Hepatocyte (in vitro differentiated cells): Measurements from ENCODE around the gene STK32B. TPM values are rescaled to one million over a fixed set of nuclear protein-coding genes. Genes with fewer than 3 reads are reported as not detected.

Experiments used
- DNase-seq: peaks from one replicate; pipeline ENCODE4 v3.0.0-alpha.2; 2016; ENCODE audit warnings: low spot score
- H2AFZ ChIP-seq: fragments of 200-600 bp; sonication (generic); 2 replicates; pipeline ENCODE4 v1.6.0; 2016; ENCODE audit warnings: antibody characterized with exemption, mild to moderate bottlenecking
- H3K27ac ChIP-seq: fragments of 200-600 bp; sonication (generic); 2 replicates; pipeline ENCODE4 v1.5.1; 2016; ENCODE audit warnings: mild to moderate bottlenecking
- H3K27me3 ChIP-seq: fragments of 200-600 bp; sonication (generic); 2 replicates; pipeline ENCODE4 v1.6.1; 2016
- H3K36me3 ChIP-seq: fragments of 200-600 bp; sonication (generic); replicated peaks from 2 replicates; pipeline ENCODE4 v1.5.1; 2016; ENCODE audit warnings: low read depth; ENCODE audit not compliant: insufficient read depth
- H3K4me1 ChIP-seq: fragments of 200-600 bp; sonication (generic); 2 replicates; pipeline ENCODE4 v1.5.1; 2016; ENCODE audit warnings: mild to moderate bottlenecking, moderate library complexity; ENCODE audit not compliant: insufficient read depth
- H3K4me2 ChIP-seq: fragments of 200-600 bp; sonication (generic); 2 replicates; pipeline ENCODE4 v1.6.0; 2016
- H3K4me3 ChIP-seq: fragments of 200-600 bp; sonication (generic); 2 replicates; pipeline ENCODE4 v1.5.1; 2016; ENCODE audit warnings: mild to moderate bottlenecking
- H3K79me2 ChIP-seq: fragments of 200-600 bp; sonication (generic); 2 replicates; pipeline ENCODE4 v1.6.0; 2017; ENCODE audit warnings: mild to moderate bottlenecking
- H3K9me2 ChIP-seq: fragments of 200-600 bp; sonication (generic); replicated peaks from 2 replicates; pipeline ENCODE4 v1.6.0; 2017; ENCODE audit warnings: mild to moderate bottlenecking; ENCODE audit not compliant: insufficient read depth
- H3K9me3 ChIP-seq: fragments of 200-600 bp; sonication (generic); 2 replicates; pipeline ENCODE4 v1.5.1; 2016; ENCODE audit warnings: low read depth, mild to moderate bottlenecking
- H4K20me1 ChIP-seq: fragments of 200-600 bp; sonication (generic); 2 replicates; pipeline ENCODE4 v1.6.0; 2016; ENCODE audit warnings: mild to moderate bottlenecking; ENCODE audit not compliant: insufficient read depth, poor library complexity, severe bottlenecking
- CTCF ChIP-seq: fragments of 200-600 bp; sonication (generic); IDR thresholded peaks from 2 replicates; pipeline ENCODE4 v1.5.1; 2016; ENCODE audit warnings: antibody characterized with exemption, mild to moderate bottlenecking; ENCODE audit not compliant: poor library complexity
- EZH2 ChIP-seq: fragments of 200-600 bp; sonication (generic); IDR thresholded peaks from 2 replicates; pipeline ENCODE4 v1.6.1; 2016; ENCODE audit warnings: antibody characterized with exemption, mild to moderate bottlenecking, borderline replicate concordance
- EZH2phosphoT487 ChIP-seq: fragments of 200-600 bp; sonication (generic); IDR thresholded peaks from one replicate; pipeline ENCODE4 v1.6.1; 2018; ENCODE audit warnings: antibody characterized with exemption, mild to moderate bottlenecking, low read depth, moderate library complexity; ENCODE audit not compliant: unreplicated experiment, severe bottlenecking
- WGBS: methylation state at CpG from one replicate; pipeline ENCODE4 v1.1.6; 2016; ENCODE audit warnings: low lambda C conversion rate; ENCODE audit errors: missing lambda C conversion rate; 5-methylcytosine and 5-hydroxymethylcytosine counted together
- polyA plus RNA-seq: library from polyadenylated mRNA; unstranded; fragments of >200 nt; fragmentation: Nextera tagmentation; extraction: Ambion mirVana; gene quantifications from 2 replicates; pipeline ENCODE4 v1.2.1, GENCODE V29; 2016
- total RNA-seq: library from RNA; depleted of rRNA; stranded (reverse); fragments of >200 nt; gene quantifications from 2 replicates; pipeline ENCODE4 v1.2.3, GENCODE V29; 2014

Gene STK32B
- total and polyA plus RNA-seq, 2 experiments from 2014 or later, result 0.51 to 1.6 TPM

GRCh38 chr4:5211282-5211839 is 160.1 kb downstream of the STK32B start:
- Histone ChIP-seq H3K4me3 (no peak overlapping the region), H3K79me2 (no peaks in the 10 kb centered on the region), H3K4me2 (no peak overlapping the region), H3K9me2 (no peaks in the 10 kb centered on the region), H3K4me1 (no peaks in the 10 kb centered on the region), H3K27me3 (peaks cover 10% of the 10 kb centered on the region), H2AFZ (no peak overlapping the region), H3K27ac (no peak overlapping the region), H3K36me3 (no peaks in the 10 kb centered on the region), H4K20me1 (no peaks in the 10 kb centered on the region), H3K9me3 (no peaks in the 10 kb centered on the region)
- 47% methylated on average over 3 of the region's 3 CpGs for WGBS
- TF ChIP-seq EZH2phosphoT487 (no peak), EZH2 (no peak), CTCF (no peak)
- DNase-seq, result no peak

GRCh38 chr4:5212255-5213013 is 161.2 kb downstream of the STK32B start:
- H3K4me3 ChIP-seq, result no peak overlapping the region
- H3K9me3 ChIP-seq, result no peaks in the 10 kb centered on the region
- no peaks in the 10 kb centered on the region for H4K20me1 ChIP-seq
- no peak overlapping the region for H3K27ac ChIP-seq
- no peak overlapping the region for H3K4me2 ChIP-seq
- H3K79me2 ChIP-seq, result no peaks in the 10 kb centered on the region
- no peaks in the 10 kb centered on the region for H3K36me3 ChIP-seq
- peaks cover 10% of the 10 kb centered on the region for H3K27me3 ChIP-seq
- no peaks in the 10 kb centered on the region for H3K4me1 ChIP-seq
- 54% methylated on average over 14 of the region's 14 CpGs for WGBS
- no peak overlapping the region for H2AFZ ChIP-seq
- no peak for DNase-seq
- H3K9me2 ChIP-seq, result no peaks in the 10 kb centered on the region
- TF ChIP-seq EZH2phosphoT487 (no peak), CTCF (no peak), EZH2 (no peak)

GRCh38 chr4:5213087-5213595 is 161.9 kb downstream of the STK32B start:
- WGBS, result 70% methylated on average over 4 of the region's 4 CpGs

More at GRCh38 chr4:5213087-5213595, 161.9 kb downstream of the STK32B start:
- no peak for DNase-seq
- H3K4me1 ChIP-seq, result no peaks in the 10 kb centered on the region
- no peak overlapping the region for H3K27ac ChIP-seq
- no peaks in the 10 kb centered on the region for H3K9me2 ChIP-seq
- no peaks in the 10 kb centered on the region for H3K9me3 ChIP-seq
- TF ChIP-seq CTCF, result no peak
- TF ChIP-seq EZH2, result no peak
- H2AFZ ChIP-seq, result no peak overlapping the region
- no peaks in the 10 kb centered on the region for H3K36me3 ChIP-seq
- H3K79me2 ChIP-seq, result no peaks in the 10 kb centered on the region
- H4K20me1 ChIP-seq, result no peaks in the 10 kb centered on the region
- H3K4me3 ChIP-seq, result no peak overlapping the region
- H3K4me2 ChIP-seq, result no peak overlapping the region
- peaks cover 10% of the 10 kb centered on the region for H3K27me3 ChIP-seq
